HG02610 (cell line): ENCODE measurements around the gene AIF1L.

ENCODE experiments used
- ATAC-seq: cut with Tn5 transposase; IDR thresholded peaks from one replicate; pipeline ENCODE4 v1.9.1; 2021; ENCODE audit warnings: mild to moderate bottlenecking, moderate library complexity; ENCODE audit not compliant: unreplicated experiment

The AIF1L gene

GRCh38 chr9:131161585-131161984 lies 65.3 kb downstream of the AIF1L start:
- ATAC-seq, result no peak

DNA sequence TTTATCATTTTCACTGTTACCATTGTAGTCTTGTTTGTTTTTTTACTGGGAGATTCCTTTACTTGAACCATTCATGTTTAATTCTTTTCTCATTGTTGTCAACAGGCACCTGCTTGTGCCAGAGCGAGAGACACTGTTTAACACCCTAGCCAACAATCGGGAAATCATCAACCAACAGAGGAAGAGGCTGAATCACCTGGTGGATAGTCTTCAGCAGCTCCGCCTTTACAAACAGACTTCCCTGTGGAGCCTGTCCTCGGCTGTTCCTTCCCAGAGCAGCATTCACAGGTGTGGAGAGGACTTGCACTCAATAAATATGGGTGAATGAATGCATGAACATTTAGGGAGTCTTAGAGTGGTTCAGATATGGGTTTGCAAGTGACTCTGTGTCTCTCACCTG lies 66.6 kb downstream of the AIF1L start:
- no peak for ATAC-seq

DNA sequence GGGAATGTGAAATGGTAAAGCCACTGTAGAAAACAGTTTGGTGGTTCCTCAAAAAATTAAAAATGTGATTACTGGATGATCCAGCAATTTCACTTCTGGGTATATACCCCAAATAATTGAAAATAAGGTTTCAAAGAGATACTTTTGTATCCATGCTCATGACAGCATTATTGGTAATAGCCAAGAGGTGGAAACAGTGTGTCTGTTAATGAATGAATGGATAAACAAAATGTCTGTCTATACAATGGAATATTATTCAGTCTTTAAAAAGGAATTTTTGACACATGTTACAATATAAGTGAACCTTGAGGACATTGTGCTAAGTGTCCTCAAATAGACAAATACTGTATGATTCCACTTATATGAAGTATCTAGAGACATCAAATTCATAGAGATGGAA lies 69.2 kb downstream of the AIF1L start:
- ATAC-seq, result no peak

GRCh38 chr9:131167146-131167692 lies 70.9 kb downstream of the AIF1L start:
- ATAC-seq, result no peak

DNA sequence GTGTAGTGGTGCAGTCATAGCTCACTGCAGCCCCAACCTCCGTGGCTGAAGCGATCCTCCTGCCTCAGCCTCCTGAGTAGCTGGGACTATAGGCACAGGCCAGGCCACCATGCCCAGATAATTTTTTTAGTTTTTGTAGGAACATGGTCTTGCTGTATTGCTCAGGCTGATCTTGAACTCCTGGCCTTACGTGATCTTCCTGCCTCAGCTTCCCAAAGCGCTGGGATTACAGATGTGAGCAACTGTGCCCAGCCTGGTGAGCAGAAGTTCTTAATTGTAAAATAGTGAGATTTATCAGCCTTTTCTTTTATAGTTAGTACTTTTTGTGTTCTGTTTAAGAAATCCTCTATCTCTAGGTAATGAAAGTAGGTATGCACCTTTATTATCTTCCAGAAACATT lies 71.6 kb downstream of the AIF1L start:
- ATAC-seq, result no peak

DNA sequence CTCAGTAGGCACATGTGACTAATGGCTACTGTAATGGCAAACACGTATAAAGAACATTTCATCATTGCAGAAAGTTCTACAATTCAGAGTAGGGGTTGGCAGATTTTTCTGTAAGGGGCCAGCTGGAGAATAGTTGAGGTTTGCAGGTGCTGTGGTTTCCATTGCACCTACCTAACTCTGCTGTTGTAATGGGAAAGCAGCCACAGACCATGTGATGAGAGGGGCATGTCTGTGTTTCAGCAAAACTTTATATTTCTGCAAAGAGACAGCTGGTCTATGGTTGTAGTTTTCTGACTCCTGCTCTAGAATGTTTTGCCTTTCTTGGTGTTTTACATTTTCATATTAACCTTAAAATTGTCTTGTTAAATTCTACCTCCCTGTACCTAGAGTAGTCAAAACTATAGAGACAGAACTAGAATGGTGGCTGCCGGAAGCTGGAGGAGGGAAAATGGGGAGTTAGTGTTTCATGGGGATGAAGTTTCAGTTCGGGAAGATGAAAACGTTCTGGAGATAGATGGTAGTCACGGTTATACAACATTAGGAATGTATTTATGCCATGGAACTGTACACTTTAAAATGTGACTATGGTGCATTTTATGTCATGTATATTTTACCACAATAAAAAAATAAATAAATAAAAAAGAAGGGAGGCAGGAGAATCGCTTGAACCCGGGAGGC lies 73.4 kb downstream of the AIF1L start:
- ATAC-seq, result no peak
